Panc1 (cell line): ENCODE results near the gene DIS3L2.

ENCODE experiments used
- CTCF ChIP-seq: fragments of 450-650 bp; IDR thresholded peaks from 2 replicates; pipeline ENCODE4 v1.5.1; 2017; ENCODE audit warnings: mild to moderate bottlenecking
- POLR2AphosphoS5 ChIP-seq: IDR thresholded peaks from 2 replicates; pipeline ENCODE4 v1.6.1; 2012; ENCODE audit warnings: mild to moderate bottlenecking, low read depth, low read length, moderate library complexity
- REST ChIP-seq, 2 experiments: IDR thresholded peaks; 2 replicates each; pipeline ENCODE4 v1.6.1; 2011 to 2012; ENCODE audit warnings: low read depth in 2 of 2, control low read depth in 1 of 2, low read length in 1 of 2, mild to moderate bottlenecking in 1 of 2, moderate library complexity in 1 of 2; ENCODE audit not compliant: insufficient read depth in 1 of 2

- TF ChIP-seq CTCF, result no peak
- TF ChIP-seq POLR2AphosphoS5, result no peak
- no peak for TF ChIP-seq REST (IDR thresholded peaks at IDR 0.05; ENCODE audit: insufficient read depth in 1 of 2, low read depth in 2 of 2, low read length in 1 of 2)
Measured at GRCh38 chr2:232315049-232315922, 353.8 kb downstream of the DIS3L2 start.
